ENCODE results near the gene PHLPP1.

GRCh38 chr18:62875323-62875722 lies 160.0 kb downstream of the PHLPP1 start:
- TF ChIP-seq, protein P1, sequence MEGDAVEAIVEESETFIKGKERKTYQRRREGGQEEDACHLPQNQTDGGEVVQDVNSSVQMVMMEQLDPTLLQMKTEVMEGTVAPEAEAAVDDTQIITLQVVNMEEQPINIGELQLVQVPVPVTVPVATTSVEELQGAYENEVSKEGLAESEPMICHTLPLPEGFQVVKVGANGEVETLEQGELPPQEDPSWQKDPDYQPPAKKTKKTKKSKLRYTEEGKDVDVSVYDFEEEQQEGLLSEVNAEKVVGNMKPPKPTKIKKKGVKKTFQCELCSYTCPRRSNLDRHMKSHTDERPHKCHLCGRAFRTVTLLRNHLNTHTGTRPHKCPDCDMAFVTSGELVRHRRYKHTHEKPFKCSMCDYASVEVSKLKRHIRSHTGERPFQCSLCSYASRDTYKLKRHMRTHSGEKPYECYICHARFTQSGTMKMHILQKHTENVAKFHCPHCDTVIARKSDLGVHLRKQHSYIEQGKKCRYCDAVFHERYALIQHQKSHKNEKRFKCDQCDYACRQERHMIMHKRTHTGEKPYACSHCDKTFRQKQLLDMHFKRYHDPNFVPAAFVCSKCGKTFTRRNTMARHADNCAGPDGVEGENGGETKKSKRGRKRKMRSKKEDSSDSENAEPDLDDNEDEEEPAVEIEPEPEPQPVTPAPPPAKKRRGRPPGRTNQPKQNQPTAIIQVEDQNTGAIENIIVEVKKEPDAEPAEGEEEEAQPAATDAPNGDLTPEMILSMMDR (IDR thresholded peaks at IDR 0.05): no peak
- no peak for TF ChIP-seq POLR2A (IDR thresholded peaks at IDR 0.05)
